Osteocyte (in vitro differentiated cells): ENCODE results near the gene GALNT17. TPM values are rescaled to one million over a fixed set of nuclear protein-coding genes. Genes with fewer than 3 reads are reported as not detected.

Experiments
- DNase-seq: peaks from one replicate; pipeline ENCODE4 v3.0.0; 2021; ENCODE audit warnings: mixed read lengths; ENCODE audit not compliant: unreplicated experiment; ENCODE audit errors: extremely low spot score
- H3K27ac Mint-ChIP-seq: one replicate; pipeline ENCODE4 v1.8.0; 2021; ENCODE audit warnings: mild to moderate bottlenecking, mixed read lengths; ENCODE audit not compliant: unreplicated experiment
- H3K27me3 Mint-ChIP-seq: one replicate; pipeline ENCODE4 v1.8.0; 2021; ENCODE audit warnings: mixed read lengths; ENCODE audit not compliant: unreplicated experiment
- H3K36me3 Mint-ChIP-seq: one replicate; pipeline ENCODE4 v1.8.0; 2021; ENCODE audit warnings: mixed read lengths; ENCODE audit not compliant: unreplicated experiment
- H3K4me1 Mint-ChIP-seq: one replicate; pipeline ENCODE4 v1.8.0; 2021; ENCODE audit warnings: mixed read lengths; ENCODE audit not compliant: unreplicated experiment
- H3K4me3 Mint-ChIP-seq: one replicate; pipeline ENCODE4 v1.8.0; 2021; ENCODE audit warnings: mild to moderate bottlenecking, moderate library complexity, mixed read lengths; ENCODE audit not compliant: unreplicated experiment
- H3K9me3 Mint-ChIP-seq: one replicate; pipeline ENCODE4 v1.8.0; 2021; ENCODE audit warnings: mixed read lengths; ENCODE audit not compliant: unreplicated experiment
- CTCF ChIP-seq: fragments of 200-600 bp; sonication (generic); IDR thresholded peaks from 2 replicates; pipeline ENCODE4 v1.5.0; 2021; ENCODE audit warnings: antibody characterized with exemption, mild to moderate bottlenecking, moderate library complexity
- total RNA-seq: library from RNA; stranded (reverse); gene quantifications from 2 replicates; pipeline ENCODE4 v1.2.1, GENCODE V29; 2021

GALNT17 gene
- total RNA-seq, 1 donor from 2014 or later: 1.4 TPM

GRCh38 chr7:71408271-71408670 lies 276.3 kb downstream of the GALNT17 start:
- H3K36me3 Mint-ChIP-seq: no peaks in the 10 kb centered on the region
- TF ChIP-seq CTCF: no peak
- H3K27me3 Mint-ChIP-seq: no peaks in the 10 kb centered on the region
- no peak overlapping the region for H3K27ac Mint-ChIP-seq
- no peak overlapping the region for H3K4me3 Mint-ChIP-seq
- H3K9me3 Mint-ChIP-seq: peaks cover 16% of the 10 kb centered on the region
- DNase-seq: no peak
- no peaks in the 10 kb centered on the region for H3K4me1 Mint-ChIP-seq

- Mint-ChIP-seq H3K4me1 (no peaks in the 10 kb centered on the region), H3K9me3 (peaks cover 16% of the 10 kb centered on the region), H3K4me3 (no peak overlapping the region), H3K27ac (no peak overlapping the region), H3K36me3 (no peaks in the 10 kb centered on the region), H3K27me3 (no peaks in the 10 kb centered on the region)
- DNase-seq: no peak
- TF ChIP-seq CTCF: no peak
These were observed 277.7 kb downstream of the GALNT17 start for GRCh38 chr7:71409550-71410157.

GRCh38 chr7:71411475-71411874 lies 279.5 kb downstream of the GALNT17 start:
- Mint-ChIP-seq H3K9me3 (peaks cover 24% of the 10 kb centered on the region), H3K27ac (no peak overlapping the region), H3K4me1 (no peaks in the 10 kb centered on the region), H3K36me3 (no peaks in the 10 kb centered on the region), H3K4me3 (no peak overlapping the region), H3K27me3 (no peaks in the 10 kb centered on the region)
- TF ChIP-seq CTCF: no peak
- DNase-seq: no peak

GRCh38 chr7:71414490-71414889 lies 282.5 kb downstream of the GALNT17 start:
- Mint-ChIP-seq H3K9me3 (peaks cover 25% of the 10 kb centered on the region), H3K36me3 (no peaks in the 10 kb centered on the region), H3K4me1 (no peaks in the 10 kb centered on the region), H3K4me3 (no peak overlapping the region), H3K27ac (no peak overlapping the region), H3K27me3 (no peaks in the 10 kb centered on the region)
- DNase-seq: no peak
- TF ChIP-seq CTCF: no peak

- H3K4me1 Mint-ChIP-seq: peaks cover 5% of the 10 kb centered on the region
- TF ChIP-seq CTCF: no peak
- no peak overlapping the region for H3K4me3 Mint-ChIP-seq
- no peaks in the 10 kb centered on the region for H3K36me3 Mint-ChIP-seq
- H3K27me3 Mint-ChIP-seq: no peaks in the 10 kb centered on the region
- no peak overlapping the region for H3K27ac Mint-ChIP-seq
- no peak for DNase-seq
- H3K9me3 Mint-ChIP-seq: peaks cover 36% of the 10 kb centered on the region
These were observed 287.8 kb downstream of the GALNT17 start for GRCh38 chr7:71419546-71420337.
